GM10266 (cell line): ENCODE measurements around the gene IFIT3.
"Not testable (repeated sequence)": the region's sequence is repeated elsewhere in the genome, so short reads cannot be mapped to it uniquely, and the experiment has no call there.

ENCODE experiments used
- DNase-seq: peaks from one replicate; pipeline ENCODE4 v3.0.0; 2012; ENCODE audit errors: extremely low spot score
- CTCF ChIP-seq: IDR thresholded peaks from 2 replicates; pipeline ENCODE4 v1.5.1; 2012; ENCODE audit warnings: mild to moderate bottlenecking, low read depth; ENCODE audit not compliant: control insufficient read depth, insufficient read depth; ENCODE audit errors: missing control alignments

The IFIT3 gene

GRCh38 chr10:89330537-89331212 lies 2.9 kb downstream of the IFIT3 start:
- TF ChIP-seq CTCF = no peak
- no peak for DNase-seq

GRCh38 chr10:89331487-89332122 lies 3.8 kb downstream of the IFIT3 start:
- not testable (repeated sequence) for DNase-seq

- peak; percentile 61 for DNase-seq
- TF ChIP-seq CTCF = no peak
These were observed 4.4 kb downstream of the IFIT3 start for GRCh38 chr10:89332123-89332633.

GRCh38 chr10:89335226-89335625 lies 7.4 kb downstream of the IFIT3 start:
- no peak for TF ChIP-seq CTCF
- no peak for DNase-seq

GRCh38 chr10:89336241-89336640 lies 8.4 kb downstream of the IFIT3 start:
- no peak for DNase-seq
- TF ChIP-seq CTCF = no peak

- DNase-seq = no peak
- no peak for TF ChIP-seq CTCF
These were observed 9.7 kb downstream of the IFIT3 start for GRCh38 chr10:89337484-89337883.

- no peak for TF ChIP-seq CTCF
- no peak for DNase-seq
These were observed 10.9 kb downstream of the IFIT3 start for GRCh38 chr10:89338713-89339112.
